Endodermal cell (in vitro differentiated cells): ENCODE data around the gene PRDM15. TPM values are rescaled to one million over a fixed set of nuclear protein-coding genes. Genes with fewer than 3 reads are reported as not detected.

Source experiments
- DNase-seq: peaks from one replicate; pipeline ENCODE4 v3.0.0-alpha.2; 2017
- H3K27ac ChIP-seq: 2 replicates; pipeline ENCODE4 v1.5.1; 2013; ENCODE audit warnings: mild to moderate bottlenecking, low read depth, low read length, moderate library complexity
- H3K27me3 ChIP-seq: 2 replicates; pipeline ENCODE4 v1.6.1; 2013; ENCODE audit warnings: mild to moderate bottlenecking, low read length, moderate library complexity; ENCODE audit not compliant: insufficient read depth, control insufficient read depth, poor library complexity, severe bottlenecking
- H3K36me3 ChIP-seq: 2 replicates; pipeline ENCODE4 v1.7.0; 2013; ENCODE audit warnings: mild to moderate bottlenecking, low read length, moderate library complexity; ENCODE audit not compliant: control insufficient read depth, insufficient read depth
- H3K4me1 ChIP-seq: one replicate; pipeline ENCODE4 v1.7.0; 2013; ENCODE audit warnings: low read length; ENCODE audit not compliant: control insufficient read depth, insufficient read depth
- H3K4me3 ChIP-seq: 2 replicates; pipeline ENCODE4 v1.5.1; 2013; ENCODE audit warnings: mild to moderate bottlenecking, low read length, moderate library complexity
- H3K9ac ChIP-seq: 2 replicates; pipeline ENCODE4 v1.6.1; 2013; ENCODE audit warnings: mild to moderate bottlenecking, low read length, moderate library complexity; ENCODE audit not compliant: poor library complexity, severe bottlenecking; ENCODE audit errors: extremely low read depth
- H3K9me3 ChIP-seq: 2 replicates; pipeline ENCODE4 v1.6.1; 2013; ENCODE audit warnings: mild to moderate bottlenecking, low read length, moderate library complexity; ENCODE audit not compliant: control insufficient read depth
- H3K27ac Mint-ChIP-seq: 2 replicates; pipeline ENCODE4 v1.8.0; 2020; ENCODE audit warnings: mixed read lengths
- H3K27me3 Mint-ChIP-seq: 2 replicates; pipeline ENCODE4 v1.8.0; 2021; ENCODE audit warnings: mild to moderate bottlenecking, mixed read lengths; ENCODE audit not compliant: insufficient read depth
- H3K36me3 Mint-ChIP-seq: 2 replicates; pipeline ENCODE4 v1.8.0; 2020; ENCODE audit warnings: low read depth, mixed read lengths
- H3K4me1 Mint-ChIP-seq: 2 replicates; pipeline ENCODE4 v1.8.0; 2020; ENCODE audit warnings: mixed read lengths
- H3K4me3 Mint-ChIP-seq: 2 replicates; pipeline ENCODE4 v1.8.0; 2020; ENCODE audit warnings: mild to moderate bottlenecking, moderate library complexity, mixed read lengths
- H3K9me3 Mint-ChIP-seq: 2 replicates; pipeline ENCODE4 v1.8.0; 2020; ENCODE audit warnings: mild to moderate bottlenecking, mixed read lengths
- WGBS, 2 experiments: methylation state at CpG; one replicate each; pipeline versions ENCODE4 v1.1.5 to v1.1.7; 2013; ENCODE audit warnings: missing lambda C conversion rate in 2 of 2, mixed read lengths in 1 of 2; ENCODE audit not compliant: insufficient coverage in 1 of 2, insufficient read length in 1 of 2; 5-methylcytosine and 5-hydroxymethylcytosine counted together
- total RNA-seq, 2 donors: library from RNA; stranded (reverse); fragmentation: NEBNext Ultra II Directional in 1 of 2; extraction: Animal tissue kit (Norgen Biotek cat#: 25700) in 1 of 2; gene quantifications; 2 replicates in 1 of 2; 3 replicates in 1 of 2; pipeline ENCODE4 v1.2.1, GENCODE V29; 2021
- TF ChIP-seq, protein P1 (sequence below): fragments of 200-600 bp; sonication (generic); conservative IDR thresholded peaks from 2 replicates; pipeline ENCODE4 v1.5.0; 2021; ENCODE audit warnings: antibody characterized with exemption, mild to moderate bottlenecking

The PRDM15 gene
- total RNA-seq, 2 donors from 2014 or later: 8.8 to 10.1 TPM

DNA sequence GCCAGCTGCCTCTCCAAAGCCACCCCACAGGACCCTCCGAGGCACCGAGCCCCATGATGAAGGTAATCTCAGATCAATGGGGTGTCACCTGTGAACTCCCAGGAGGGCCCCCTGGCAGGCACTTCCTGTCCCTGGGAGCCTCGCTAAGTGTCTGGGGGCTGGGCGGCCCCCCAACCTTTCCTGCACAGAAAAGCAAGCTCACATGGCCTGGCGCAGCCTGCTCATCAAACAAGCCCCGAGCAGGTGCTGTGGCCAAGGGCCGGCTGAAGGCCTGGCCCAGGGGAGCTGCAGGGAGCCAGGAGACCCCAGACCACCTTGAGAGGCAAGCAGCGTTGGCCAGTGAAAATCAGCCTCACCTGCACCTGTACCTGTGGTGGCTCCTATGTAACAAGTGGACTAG, 115.1 kb downstream of the PRDM15 start:
- H3K36me3 ChIP-seq: no peaks in the 10 kb centered on the region
- no peaks in the 10 kb centered on the region for H3K9me3 ChIP-seq
- no peak overlapping the region for H3K27ac Mint-ChIP-seq
- H3K36me3 Mint-ChIP-seq: no peaks in the 10 kb centered on the region
- H3K4me3 Mint-ChIP-seq: peak overlapping the region; percentile 71
- TF ChIP-seq, protein P1, sequence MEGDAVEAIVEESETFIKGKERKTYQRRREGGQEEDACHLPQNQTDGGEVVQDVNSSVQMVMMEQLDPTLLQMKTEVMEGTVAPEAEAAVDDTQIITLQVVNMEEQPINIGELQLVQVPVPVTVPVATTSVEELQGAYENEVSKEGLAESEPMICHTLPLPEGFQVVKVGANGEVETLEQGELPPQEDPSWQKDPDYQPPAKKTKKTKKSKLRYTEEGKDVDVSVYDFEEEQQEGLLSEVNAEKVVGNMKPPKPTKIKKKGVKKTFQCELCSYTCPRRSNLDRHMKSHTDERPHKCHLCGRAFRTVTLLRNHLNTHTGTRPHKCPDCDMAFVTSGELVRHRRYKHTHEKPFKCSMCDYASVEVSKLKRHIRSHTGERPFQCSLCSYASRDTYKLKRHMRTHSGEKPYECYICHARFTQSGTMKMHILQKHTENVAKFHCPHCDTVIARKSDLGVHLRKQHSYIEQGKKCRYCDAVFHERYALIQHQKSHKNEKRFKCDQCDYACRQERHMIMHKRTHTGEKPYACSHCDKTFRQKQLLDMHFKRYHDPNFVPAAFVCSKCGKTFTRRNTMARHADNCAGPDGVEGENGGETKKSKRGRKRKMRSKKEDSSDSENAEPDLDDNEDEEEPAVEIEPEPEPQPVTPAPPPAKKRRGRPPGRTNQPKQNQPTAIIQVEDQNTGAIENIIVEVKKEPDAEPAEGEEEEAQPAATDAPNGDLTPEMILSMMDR: no peak
- no peak overlapping the region for H3K4me3 ChIP-seq
- DNase-seq: peak; percentile 41
- no peak overlapping the region for H3K27ac ChIP-seq
- peaks cover 25% of the 10 kb centered on the region for H3K4me1 ChIP-seq
- H3K27me3 Mint-ChIP-seq: peaks cover 74% of the 10 kb centered on the region
- H3K9ac ChIP-seq: no peak overlapping the region
- H3K27me3 ChIP-seq: peaks cover 97% of the 10 kb centered on the region
- H3K4me1 Mint-ChIP-seq: peaks cover 76% of the 10 kb centered on the region
- no peaks in the 10 kb centered on the region for H3K9me3 Mint-ChIP-seq
- WGBS, 2 experiments: 70% methylated on average over 8 of the region's 8 CpGs

DNA sequence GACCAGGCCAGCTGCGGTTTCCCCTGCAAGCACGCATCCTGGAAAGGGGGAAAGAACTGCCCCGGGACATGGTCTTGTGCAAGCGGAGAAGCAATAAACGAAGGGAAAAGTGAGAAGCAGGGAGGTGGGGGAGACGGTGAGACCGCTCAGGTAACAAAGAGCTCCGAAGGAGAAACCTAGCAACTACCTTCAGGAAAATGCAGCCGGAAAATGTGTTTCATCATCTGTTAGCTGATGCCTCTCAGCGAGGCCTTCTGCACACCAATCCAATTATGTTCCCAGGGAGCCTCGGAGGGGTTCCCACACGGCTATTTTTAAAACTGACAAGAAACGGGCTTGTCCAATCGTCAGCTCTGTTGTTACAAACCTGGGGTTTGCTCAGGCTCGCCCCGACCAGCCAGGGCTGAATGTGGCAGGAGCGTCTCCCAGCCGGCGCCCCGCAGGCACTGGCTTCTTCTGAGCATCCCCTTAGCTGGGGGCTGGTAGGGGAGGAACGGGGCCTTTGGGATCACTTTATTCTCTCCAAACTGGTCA, 115.7 kb downstream of the PRDM15 start:
- Histone ChIP-seq H3K4me3 (peak overlapping the region; percentile 79), H3K27ac (no peak overlapping the region), H3K36me3 (no peaks in the 10 kb centered on the region), H3K4me1 (peaks cover 25% of the 10 kb centered on the region), H3K9me3 (no peaks in the 10 kb centered on the region), H3K9ac (no peak overlapping the region), H3K27me3 (peaks cover 91% of the 10 kb centered on the region)
- TF ChIP-seq, protein P1: no peak
- DNase-seq: peak; percentile 68
- Mint-ChIP-seq H3K9me3 (no peaks in the 10 kb centered on the region), H3K4me1 (peaks cover 71% of the 10 kb centered on the region), H3K27ac (no peak overlapping the region), H3K36me3 (no peaks in the 10 kb centered on the region), H3K27me3 (peaks cover 69% of the 10 kb centered on the region), H3K4me3 (peak overlapping the region; percentile 54)
- 11 to 21% methylated on average over 12 to 21 of the region's 21 CpGs for WGBS, 2 experiments

GRCh38 chr21:41762753-41763152, 116.4 kb downstream of the PRDM15 start:
- peaks cover 62% of the 10 kb centered on the region for H3K27me3 Mint-ChIP-seq
- H3K36me3 Mint-ChIP-seq: peaks cover 2% of the 10 kb centered on the region

More at GRCh38 chr21:41762753-41763152, 116.4 kb downstream of the PRDM15 start:
- H3K9me3 Mint-ChIP-seq: no peaks in the 10 kb centered on the region
- Histone ChIP-seq H3K9ac (no peak overlapping the region), H3K27ac (no peak overlapping the region), H3K4me3 (peak overlapping the region; percentile 79), H3K27me3 (peaks cover 84% of the 10 kb centered on the region), H3K36me3 (no peaks in the 10 kb centered on the region), H3K9me3 (no peaks in the 10 kb centered on the region), H3K4me1 (peaks cover 19% of the 10 kb centered on the region)
- H3K4me3 Mint-ChIP-seq: peak overlapping the region; percentile 54
- H3K4me1 Mint-ChIP-seq: peaks cover 64% of the 10 kb centered on the region
- 15 to 23% methylated on average over 7 to 16 of the region's 16 CpGs for whole genome bisulfite sequencing, 2 experiments
- H3K27ac Mint-ChIP-seq: no peak overlapping the region
- DNase-seq: peak; percentile 50
- TF ChIP-seq, protein P1: no peak
